ENCODE results near the gene ZEB2.

GRCh38 chr2:144372410-144373080 lies 147.4 kb downstream of the ZEB2 start:
- TF ChIP-seq, protein P1, sequence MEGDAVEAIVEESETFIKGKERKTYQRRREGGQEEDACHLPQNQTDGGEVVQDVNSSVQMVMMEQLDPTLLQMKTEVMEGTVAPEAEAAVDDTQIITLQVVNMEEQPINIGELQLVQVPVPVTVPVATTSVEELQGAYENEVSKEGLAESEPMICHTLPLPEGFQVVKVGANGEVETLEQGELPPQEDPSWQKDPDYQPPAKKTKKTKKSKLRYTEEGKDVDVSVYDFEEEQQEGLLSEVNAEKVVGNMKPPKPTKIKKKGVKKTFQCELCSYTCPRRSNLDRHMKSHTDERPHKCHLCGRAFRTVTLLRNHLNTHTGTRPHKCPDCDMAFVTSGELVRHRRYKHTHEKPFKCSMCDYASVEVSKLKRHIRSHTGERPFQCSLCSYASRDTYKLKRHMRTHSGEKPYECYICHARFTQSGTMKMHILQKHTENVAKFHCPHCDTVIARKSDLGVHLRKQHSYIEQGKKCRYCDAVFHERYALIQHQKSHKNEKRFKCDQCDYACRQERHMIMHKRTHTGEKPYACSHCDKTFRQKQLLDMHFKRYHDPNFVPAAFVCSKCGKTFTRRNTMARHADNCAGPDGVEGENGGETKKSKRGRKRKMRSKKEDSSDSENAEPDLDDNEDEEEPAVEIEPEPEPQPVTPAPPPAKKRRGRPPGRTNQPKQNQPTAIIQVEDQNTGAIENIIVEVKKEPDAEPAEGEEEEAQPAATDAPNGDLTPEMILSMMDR (IDR thresholded peaks at IDR 0.05): no peak
- no peak for TF ChIP-seq POLR2A (IDR thresholded peaks at IDR 0.05)
- TF ChIP-seq EP300 (IDR thresholded peaks at IDR 0.05): no peak

All from ovary (tissue), 3 donors.